GM13976 (cell line): ENCODE measurements around the gene PMM2.

Experiments
- DNase-seq: peaks from one replicate; pipeline ENCODE4 v3.0.0; 2012; ENCODE audit warnings: low spot score
- CTCF ChIP-seq: IDR thresholded peaks from 2 replicates; pipeline ENCODE4 v1.5.1; 2012; ENCODE audit warnings: borderline replicate concordance, mild to moderate bottlenecking; ENCODE audit not compliant: insufficient read depth; ENCODE audit errors: extremely low read depth, missing control alignments, control extremely low read depth
- in situ Hi-C: fragments of 300-500 bp; cut with MboI; formaldehyde crosslinking; loops from one replicate; pipeline ENCODE4 v1.12.0; 2022; ENCODE audit warnings: low sequenced_read_pairs, mixed read lengths, inconsistent platforms; ENCODE audit not compliant: unreplicated experiment

Gene PMM2

GRCh38 chr16:8861563-8862308 lies 64.1 kb downstream of the PMM2 start:
- in situ Hi-C loops, result no loop called here
- no peak for DNase-seq
- no peak for TF ChIP-seq CTCF

GRCh38 chr16:8862309-8863130 lies 64.9 kb downstream of the PMM2 start:
- in situ Hi-C loops, result no loop called here
- no peak for DNase-seq
- TF ChIP-seq CTCF, result no peak

- DNase-seq, result no peak
Measured at GRCh38 chr16:8863594-8864424, 66.2 kb downstream of the PMM2 start.

GRCh38 chr16:8864480-8865110 lies 67.0 kb downstream of the PMM2 start:
- in situ Hi-C loops, result no loop called here
- no peak for TF ChIP-seq CTCF
- DNase-seq, result no peak

More at GRCh38 chr16:8863594-8864424, 66.2 kb downstream of the PMM2 start:
- TF ChIP-seq CTCF, result no peak
- in situ Hi-C loops, result no loop called here

- in situ Hi-C loops, result no loop called here
- TF ChIP-seq CTCF, result no peak
- DNase-seq, result no peak
Measured at GRCh38 chr16:8865145-8865882, 67.7 kb downstream of the PMM2 start.
